Right atrium auricular region (tissue), 2 donors: ENCODE data around the gene PPP3R2. TPM values are rescaled to one million over a fixed set of nuclear protein-coding genes. Genes with fewer than 3 reads are reported as not detected.

Experiments used
- DNase-seq: peaks from one replicate; pipeline ENCODE4 v3.0.0-alpha.2; 2019; ENCODE audit warnings: low spot score
- H3K27ac ChIP-seq, 2 donors: fragments of 200-600 bp; sonication (generic); 1 replicate in 1 of 2; 2 replicates in 1 of 2; pipeline ENCODE4 v1.5.1; 2016 to 2019
- H3K27me3 ChIP-seq, 2 donors: fragments of 200-600 bp; sonication (generic); one replicate each; pipeline versions ENCODE4 v1.5.1 to v1.6.0; 2017 to 2019
- H3K36me3 ChIP-seq: fragments of 200-600 bp; sonication (generic); one replicate; pipeline ENCODE4 v1.5.1; 2016
- H3K4me1 ChIP-seq, 2 donors: fragments of 200-600 bp; sonication (generic); one replicate each; pipeline versions ENCODE4 v1.5.1 to v1.6.0; 2017 to 2019
- H3K4me3 ChIP-seq, 2 donors: fragments of 200-600 bp; sonication (generic); 1 replicate in 1 of 2; 2 replicates in 1 of 2; pipeline ENCODE4 v1.5.1; 2017 to 2019; ENCODE audit warnings: mild to moderate bottlenecking in 1 of 2, moderate library complexity in 1 of 2
- H3K9me3 ChIP-seq, 2 donors: fragments of 200-600 bp; sonication (generic); one replicate each; pipeline ENCODE4 v1.5.1; 2019
- total RNA-seq, 2 donors: library from RNA; depleted of rRNA; stranded (reverse); fragments of >200 nt; gene quantifications; one replicate each; pipeline ENCODE4 v1.1.0, GENCODE V29; 2016
- TF ChIP-seq, protein P1 (sequence below), 2 donors: fragments of 200-600 bp; sonication (generic); IDR thresholded peaks; one replicate each; pipeline ENCODE4 v1.5.1; 2019; ENCODE audit warnings: antibody characterized with exemption in 2 of 2

Gene PPP3R2
- total RNA-seq, 2 donors from 2014 or later: not detected

DNA sequence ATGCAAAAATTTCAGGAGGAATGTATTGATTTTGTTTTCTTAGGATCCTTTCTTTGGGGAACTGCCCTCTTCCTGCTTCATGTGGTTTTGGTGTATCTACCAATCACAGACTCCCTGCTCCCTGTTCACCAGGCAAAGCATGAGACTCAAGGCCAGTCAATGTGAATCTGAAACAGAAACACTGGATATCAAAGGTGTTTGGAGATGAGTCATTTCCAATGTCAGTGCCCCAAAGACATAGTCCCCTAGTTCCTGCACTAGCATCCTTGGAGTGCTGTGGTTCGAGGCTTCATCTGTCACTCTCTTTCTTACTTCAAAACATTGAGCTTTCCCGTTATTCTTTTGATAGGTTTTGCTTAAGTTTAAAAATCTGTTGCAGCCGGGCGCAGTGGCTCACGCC is 8.1 kb downstream of the PPP3R2 start:
- TF ChIP-seq, protein P1, sequence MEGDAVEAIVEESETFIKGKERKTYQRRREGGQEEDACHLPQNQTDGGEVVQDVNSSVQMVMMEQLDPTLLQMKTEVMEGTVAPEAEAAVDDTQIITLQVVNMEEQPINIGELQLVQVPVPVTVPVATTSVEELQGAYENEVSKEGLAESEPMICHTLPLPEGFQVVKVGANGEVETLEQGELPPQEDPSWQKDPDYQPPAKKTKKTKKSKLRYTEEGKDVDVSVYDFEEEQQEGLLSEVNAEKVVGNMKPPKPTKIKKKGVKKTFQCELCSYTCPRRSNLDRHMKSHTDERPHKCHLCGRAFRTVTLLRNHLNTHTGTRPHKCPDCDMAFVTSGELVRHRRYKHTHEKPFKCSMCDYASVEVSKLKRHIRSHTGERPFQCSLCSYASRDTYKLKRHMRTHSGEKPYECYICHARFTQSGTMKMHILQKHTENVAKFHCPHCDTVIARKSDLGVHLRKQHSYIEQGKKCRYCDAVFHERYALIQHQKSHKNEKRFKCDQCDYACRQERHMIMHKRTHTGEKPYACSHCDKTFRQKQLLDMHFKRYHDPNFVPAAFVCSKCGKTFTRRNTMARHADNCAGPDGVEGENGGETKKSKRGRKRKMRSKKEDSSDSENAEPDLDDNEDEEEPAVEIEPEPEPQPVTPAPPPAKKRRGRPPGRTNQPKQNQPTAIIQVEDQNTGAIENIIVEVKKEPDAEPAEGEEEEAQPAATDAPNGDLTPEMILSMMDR (IDR thresholded peaks at IDR 0.05): no peak

DNA sequence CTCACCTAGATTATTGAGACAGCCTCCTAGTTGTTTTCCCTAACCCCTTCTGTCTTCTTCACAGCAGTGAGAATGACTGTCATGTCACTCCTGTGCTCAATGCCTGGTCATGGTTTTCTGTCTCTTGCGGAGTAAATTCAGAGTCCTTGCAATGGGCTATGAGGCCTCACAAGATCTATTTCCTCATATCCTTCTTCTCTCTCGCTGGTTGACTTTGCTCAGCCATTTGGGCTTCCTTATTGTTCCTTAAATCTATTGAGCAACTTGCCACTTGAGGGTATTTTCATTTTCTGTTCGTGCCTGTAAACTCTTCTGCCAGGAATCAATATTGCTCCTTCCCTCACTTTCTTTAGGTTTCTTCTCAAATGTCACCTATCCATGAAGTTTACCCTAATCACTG is 9.0 kb downstream of the PPP3R2 start:
- H3K4me1 ChIP-seq: no peaks in the 10 kb centered on the region
- H3K36me3 ChIP-seq: no peaks in the 10 kb centered on the region
- H3K27me3 ChIP-seq: no peaks in the 10 kb centered on the region
- TF ChIP-seq, protein P1 (IDR thresholded peaks at IDR 0.05): no peak
- H3K27ac ChIP-seq: no peak overlapping the region
- no peaks in the 10 kb centered on the region for H3K9me3 ChIP-seq
- no peak for DNase-seq
- no peak overlapping the region for H3K4me3 ChIP-seq

More for the DNA sequence above, 8.1 kb downstream of the PPP3R2 start:
- no peaks in the 10 kb centered on the region for H3K27me3 ChIP-seq
- H3K27ac ChIP-seq: no peak overlapping the region
- no peak overlapping the region for H3K4me3 ChIP-seq
- no peak for DNase-seq
- H3K36me3 ChIP-seq: no peaks in the 10 kb centered on the region
- H3K9me3 ChIP-seq: no peaks in the 10 kb centered on the region
- no peaks in the 10 kb centered on the region for H3K4me1 ChIP-seq

DNA sequence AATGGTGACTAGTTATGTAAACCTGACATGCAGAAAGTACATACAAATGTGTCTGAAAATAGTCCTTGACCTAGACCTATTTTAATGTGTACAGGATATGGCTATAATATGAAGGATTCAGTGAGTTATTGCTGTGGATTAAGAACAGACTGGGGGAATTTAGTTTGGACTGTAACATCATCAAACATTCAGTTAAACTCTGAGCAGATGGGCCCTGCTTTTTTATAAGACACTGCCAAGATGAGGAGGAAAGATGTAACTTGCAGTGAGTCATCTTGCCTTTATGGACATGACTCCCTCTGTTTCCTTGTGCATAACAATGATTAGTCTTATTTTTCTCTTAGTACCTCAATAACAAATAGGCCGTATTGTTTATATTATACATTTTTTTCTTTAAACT is 12.2 kb downstream of the PPP3R2 start:
- TF ChIP-seq, protein P1 (IDR thresholded peaks at IDR 0.05): no peak
- H3K36me3 ChIP-seq: no peaks in the 10 kb centered on the region
- H3K27ac ChIP-seq: no peak overlapping the region
- no peak overlapping the region for H3K4me3 ChIP-seq
- H3K27me3 ChIP-seq: no peaks in the 10 kb centered on the region
- DNase-seq: no peak
- no peaks in the 10 kb centered on the region for H3K9me3 ChIP-seq
- H3K4me1 ChIP-seq: no peaks in the 10 kb centered on the region

DNA sequence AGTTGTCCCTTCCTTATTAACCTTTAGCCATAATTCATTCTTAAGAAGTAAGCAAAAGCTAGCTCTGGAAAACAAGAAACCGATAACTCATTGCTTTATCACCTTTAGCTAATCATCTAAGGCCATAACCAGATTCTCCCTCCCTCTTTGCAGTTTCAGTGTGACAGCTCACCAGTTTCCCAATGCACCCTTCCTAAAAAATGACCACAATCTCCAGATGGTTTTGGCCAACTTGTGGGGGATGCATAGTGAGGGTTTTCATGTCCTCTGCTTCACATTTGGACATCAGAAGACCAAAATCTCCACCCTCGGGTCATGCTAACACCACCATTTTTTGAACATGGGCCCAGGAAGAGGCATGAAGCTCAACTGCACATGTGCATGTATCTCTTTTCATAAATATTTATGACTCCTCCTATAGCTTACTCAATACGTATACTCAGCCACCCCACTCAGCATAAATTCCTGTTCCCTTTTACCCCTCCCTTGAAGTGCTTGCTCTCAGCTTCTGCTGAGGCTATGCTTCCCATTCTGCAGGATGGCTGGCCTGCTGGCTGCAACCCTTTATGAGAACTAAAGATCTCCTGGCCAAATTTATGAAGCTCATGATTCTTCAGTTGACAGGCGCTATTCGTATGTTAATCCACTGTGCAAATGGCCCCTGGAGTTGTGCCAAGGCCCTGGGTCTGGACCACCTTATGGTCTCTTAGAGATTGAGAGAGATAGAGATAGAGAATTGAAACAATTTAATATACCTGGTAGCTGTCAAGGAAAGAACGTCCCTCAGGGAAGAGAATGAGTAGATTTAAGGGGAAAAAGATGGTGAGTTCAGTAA is 14.8 kb downstream of the PPP3R2 start:
- Histone ChIP-seq H3K4me3 (no peak overlapping the region), H3K4me1 (no peaks in the 10 kb centered on the region), H3K9me3 (no peaks in the 10 kb centered on the region), H3K27me3 (no peaks in the 10 kb centered on the region), H3K36me3 (no peaks in the 10 kb centered on the region), H3K27ac (no peak overlapping the region)
- DNase-seq: no peak
- TF ChIP-seq, protein P1 (IDR thresholded peaks at IDR 0.05): no peak

DNA sequence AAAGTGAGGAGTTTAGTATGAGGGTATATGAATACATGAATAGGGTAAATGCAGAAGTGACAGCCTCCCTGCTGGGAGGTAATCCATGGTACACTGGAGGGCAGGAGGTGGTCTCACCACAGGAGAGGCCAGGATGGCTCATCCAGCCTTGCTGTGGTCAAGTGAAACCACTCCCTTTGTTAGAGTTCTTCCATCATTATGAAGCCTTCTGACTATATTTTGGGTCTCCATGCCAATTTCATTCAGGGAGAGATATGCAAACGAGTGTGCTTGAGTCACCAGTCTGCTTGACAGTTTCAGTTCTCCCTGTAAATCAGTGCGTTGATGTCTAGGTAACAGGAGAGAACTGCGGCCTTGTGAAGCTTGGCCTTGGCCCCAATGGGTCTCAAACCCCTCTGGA is 16.4 kb downstream of the PPP3R2 start:
- DNase-seq: no peak
- Histone ChIP-seq H3K9me3 (no peaks in the 10 kb centered on the region), H3K27me3 (no peaks in the 10 kb centered on the region), H3K4me1 (no peaks in the 10 kb centered on the region), H3K27ac (no peak overlapping the region), H3K36me3 (no peaks in the 10 kb centered on the region), H3K4me3 (no peak overlapping the region)
- TF ChIP-seq, protein P1 (IDR thresholded peaks at IDR 0.05): no peak
